ENCODE results near the gene ESPN.
A peak's percentile ranks its signal among the peaks of the same experiment; 100 is the strongest.
"Not testable (repeated sequence)": the region's sequence is repeated elsewhere in the genome, so short reads cannot be mapped to it uniquely, and the experiment has no call there.

ESPN gene

GRCh38 chr1:6428453-6428852, 3.9 kb downstream of the ESPN start:
- not testable (repeated sequence) for DNase-seq

- not testable (repeated sequence) for DNase-seq
These were observed 5.3 kb downstream of the ESPN start for GRCh38 chr1:6429660-6430411.

- not testable (repeated sequence) for DNase-seq
These were observed 7.3 kb downstream of the ESPN start for GRCh38 chr1:6431645-6432579.

GRCh38 chr1:6434186-6434585, 9.6 kb downstream of the ESPN start:
- DNase-seq: no peak

- no peak for DNase-seq
These were observed 10.6 kb downstream of the ESPN start for GRCh38 chr1:6435129-6435528.

- no peak for DNase-seq
These were observed 11.0 kb downstream of the ESPN start for GRCh38 chr1:6435547-6435946.

GRCh38 chr1:6436277-6436676, 11.7 kb downstream of the ESPN start:
- DNase-seq: not testable (repeated sequence)

GRCh38 chr1:6437012-6437700, 12.6 kb downstream of the ESPN start:
- not testable (repeated sequence) for DNase-seq

- DNase-seq: peak; percentile 74 to 81
These were observed 13.5 kb downstream of the ESPN start for GRCh38 chr1:6438047-6438525.

GRCh38 chr1:6440198-6441126, 15.9 kb downstream of the ESPN start:
- peak; percentile 76 to 77 for DNase-seq

- DNase-seq: no peak
These were observed 17.0 kb downstream of the ESPN start for GRCh38 chr1:6441586-6441985.

- no peak for DNase-seq
These were observed 19.0 kb downstream of the ESPN start for GRCh38 chr1:6443339-6444115.

- DNase-seq: no peak
These were observed 19.8 kb downstream of the ESPN start for GRCh38 chr1:6444377-6444776.

- peak; percentile 55 to 59 for DNase-seq
These were observed 20.6 kb downstream of the ESPN start for GRCh38 chr1:6445062-6445763.

- not testable (repeated sequence) for DNase-seq
These were observed 21.4 kb downstream of the ESPN start for GRCh38 chr1:6445929-6446328.

- DNase-seq: no peak
These were observed 22.1 kb downstream of the ESPN start for GRCh38 chr1:6446665-6447015.

GRCh38 chr1:6447016-6447817, 22.6 kb downstream of the ESPN start:
- DNase-seq: no peak

- DNase-seq: peak in 1 of 2 experiments; percentile 19
These were observed 23.5 kb downstream of the ESPN start for GRCh38 chr1:6447818-6448748.
